OCI-LY1 (cell line): ENCODE data around the gene RBBP7.
A peak's percentile ranks its signal among the peaks of the same experiment; 100 is the strongest.

Source experiments
- H2AFZ ChIP-seq: fragments of 200-600 bp; sonication (generic), shearing (Covaris generic); 2 replicates; pipeline ENCODE4 v1.6.0; 2014; ENCODE audit warnings: antibody characterized with exemption, mild to moderate bottlenecking, low read length
- H3F3A ChIP-seq: fragments of 200-600 bp; sonication (generic), shearing (Covaris generic); 2 replicates; pipeline ENCODE4 v1.6.0; 2014; ENCODE audit warnings: mild to moderate bottlenecking, antibody characterized with exemption, low read length, moderate library complexity; ENCODE audit not compliant: insufficient read depth
- H3K27ac ChIP-seq: fragments of 200-600 bp; sonication (generic); 2 replicates; pipeline ENCODE4 v1.5.1; 2014; ENCODE audit warnings: low read length, mixed run types, mild to moderate bottlenecking, low read depth; ENCODE audit not compliant: poor library complexity, severe bottlenecking
- H3K27me3 ChIP-seq: fragments of 200-600 bp; sonication (generic); 2 replicates; pipeline ENCODE4 v1.6.0; 2014; ENCODE audit warnings: antibody characterized with exemption, mild to moderate bottlenecking, low read length, moderate library complexity; ENCODE audit not compliant: insufficient read depth
- H3K36me3 ChIP-seq: fragments of 200-600 bp; sonication (generic); 2 replicates; pipeline ENCODE4 v1.6.1; 2014; ENCODE audit warnings: mild to moderate bottlenecking, antibody characterized with exemption, low read length, moderate library complexity, mixed read lengths; ENCODE audit not compliant: insufficient read depth
- H3K4me1 ChIP-seq: fragments of 200-600 bp; sonication (generic); 2 replicates; pipeline ENCODE4 v1.5.1; 2014; ENCODE audit warnings: mild to moderate bottlenecking, low read length, moderate library complexity; ENCODE audit not compliant: insufficient read depth, severe bottlenecking
- H3K4me2 ChIP-seq: fragments of 200-600 bp; sonication (generic), shearing (Covaris generic); 2 replicates; pipeline ENCODE4 v1.6.1; 2014; ENCODE audit warnings: low read length
- H3K4me3 ChIP-seq: fragments of 200-600 bp; sonication (generic); 2 replicates; pipeline ENCODE4 v1.5.1; 2014; ENCODE audit warnings: low read length, low read depth, mild to moderate bottlenecking, mixed read lengths; ENCODE audit not compliant: poor library complexity, severe bottlenecking
- H3K79me2 ChIP-seq: fragments of 200-600 bp; shearing (Covaris generic); 2 replicates; pipeline ENCODE4 v1.6.1; 2016; ENCODE audit warnings: mixed run types, low read length, mixed read lengths; ENCODE audit not compliant: insufficient read depth
- H3K9ac ChIP-seq: fragments of 200-600 bp; sonication (generic), shearing (Covaris generic); 2 replicates; pipeline ENCODE4 v1.6.1; 2014; ENCODE audit warnings: mild to moderate bottlenecking, low read length, mixed read lengths
- H3K9me2 ChIP-seq: fragments of 200-600 bp; sonication (generic), shearing (Covaris generic); 2 replicates; pipeline ENCODE4 v1.6.1; 2014; ENCODE audit warnings: low read depth, mild to moderate bottlenecking, low read length, mixed read lengths
- H3K9me3 ChIP-seq: fragments of 200-600 bp; shearing (Covaris generic); 2 replicates; pipeline ENCODE4 v1.6.1; 2014; ENCODE audit warnings: low read length, mixed read lengths
- H4K20me1 ChIP-seq: fragments of 200-600 bp; sonication (generic), shearing (Covaris generic); 2 replicates; pipeline ENCODE4 v1.6.0; 2016; ENCODE audit warnings: mild to moderate bottlenecking, low read length; ENCODE audit not compliant: insufficient read depth
- CTCF ChIP-seq: fragments of 200-600 bp; sonication (generic), shearing (Covaris generic); IDR thresholded peaks from 2 replicates; pipeline ENCODE4 v1.5.1; 2017; ENCODE audit warnings: mild to moderate bottlenecking, antibody characterized with exemption, low read length, moderate library complexity, mixed read lengths
- EZH2 ChIP-seq: fragments of 200-600 bp; sonication (generic), shearing (Covaris generic); IDR thresholded peaks from 2 replicates; pipeline ENCODE4 v1.8.0; 2017; ENCODE audit warnings: borderline replicate concordance, mixed run types, mild to moderate bottlenecking, antibody characterized with exemption, low read length, moderate library complexity, mixed read lengths

Gene RBBP7

GRCh38 chrX:16903274-16904022, 33.3 kb upstream of the RBBP7 start:
- no peaks in the 10 kb centered on the region for H4K20me1 ChIP-seq
- H3F3A ChIP-seq: no peaks in the 10 kb centered on the region
- no peak overlapping the region for H2AFZ ChIP-seq
- no peak overlapping the region for H3K4me3 ChIP-seq
- H3K9me2 ChIP-seq: no peaks in the 10 kb centered on the region
- H3K9ac ChIP-seq: no peak overlapping the region
- H3K27me3 ChIP-seq: no peaks in the 10 kb centered on the region
- TF ChIP-seq EZH2: no peak
- no peak for TF ChIP-seq CTCF
- no peaks in the 10 kb centered on the region for H3K4me1 ChIP-seq
- H3K27ac ChIP-seq: no peak overlapping the region
- no peaks in the 10 kb centered on the region for H3K9me3 ChIP-seq
- no peak overlapping the region for H3K4me2 ChIP-seq
- no peaks in the 10 kb centered on the region for H3K36me3 ChIP-seq
- no peaks in the 10 kb centered on the region for H3K79me2 ChIP-seq

- TF ChIP-seq EZH2: no peak
- TF ChIP-seq CTCF: no peak
- Histone ChIP-seq H3K9me3 (no peaks in the 10 kb centered on the region), H3K4me3 (no peak overlapping the region), H3K9ac (no peak overlapping the region), H2AFZ (no peak overlapping the region), H3F3A (no peaks in the 10 kb centered on the region), H3K4me2 (no peak overlapping the region), H3K9me2 (no peaks in the 10 kb centered on the region), H3K27me3 (no peaks in the 10 kb centered on the region), H3K79me2 (no peaks in the 10 kb centered on the region), H3K4me1 (peaks cover 3% of the 10 kb centered on the region), H3K36me3 (no peaks in the 10 kb centered on the region), H3K27ac (no peak overlapping the region), H4K20me1 (no peaks in the 10 kb centered on the region)
Measured at GRCh38 chrX:16897445-16897844, 27.3 kb upstream of the RBBP7 start.

GRCh38 chrX:16892504-16893362, 22.6 kb upstream of the RBBP7 start:
- Histone ChIP-seq H3K9ac (no peak overlapping the region), H3K79me2 (no peaks in the 10 kb centered on the region), H3K9me3 (no peaks in the 10 kb centered on the region), H3F3A (no peaks in the 10 kb centered on the region), H3K27ac (no peak overlapping the region), H3K4me3 (no peak overlapping the region), H3K4me1 (peaks cover 5% of the 10 kb centered on the region), H3K9me2 (no peaks in the 10 kb centered on the region), H2AFZ (no peak overlapping the region; the same call in 1 of the 2 replicates), H3K27me3 (no peaks in the 10 kb centered on the region), H3K36me3 (no peaks in the 10 kb centered on the region), H3K4me2 (0 out of 2 replicates have a peak overlapping the region, but pooled peaks have one; percentile 24), H4K20me1 (no peaks in the 10 kb centered on the region)
- no peak for TF ChIP-seq EZH2
- TF ChIP-seq CTCF: peak; percentile 84
